ENCODE measurements around the gene IRAG1.

Gene IRAG1

GRCh38 chr11:10666556-10667520, 26.7 kb downstream of the IRAG1 start:
- DNase-seq (ENCODE audit: low read depth in 2 of 3, low spot score in 1 of 3) = no peak

GRCh38 chr11:10664496-10664895, 29.1 kb downstream of the IRAG1 start:
- DNase-seq (ENCODE audit: low read depth in 2 of 3, low spot score in 1 of 3) = no peak

GRCh38 chr11:10663990-10664389, 29.6 kb downstream of the IRAG1 start:
- DNase-seq (ENCODE audit: low read depth in 2 of 3, low spot score in 1 of 3) = no peak

GRCh38 chr11:10663365-10663764, 30.2 kb downstream of the IRAG1 start:
- no peak for DNase-seq (ENCODE audit: low read depth in 2 of 3, low spot score in 1 of 3)

GRCh38 chr11:10660323-10660722, 33.2 kb downstream of the IRAG1 start:
- no peak for DNase-seq (ENCODE audit: low read depth in 2 of 3, low spot score in 1 of 3)

- no peak for DNase-seq (ENCODE audit: low read depth in 2 of 3, low spot score in 1 of 3)
These were observed 34.0 kb downstream of the IRAG1 start for GRCh38 chr11:10659339-10660216.

GRCh38 chr11:10658621-10659338, 34.8 kb downstream of the IRAG1 start:
- no peak for DNase-seq (ENCODE audit: low read depth in 2 of 3, low spot score in 1 of 3)

- DNase-seq (ENCODE audit: low read depth in 2 of 3, low spot score in 1 of 3) = peak in 1 of 3 donors; percentile 14
These were observed 36.0 kb downstream of the IRAG1 start for GRCh38 chr11:10657308-10658271.

GRCh38 chr11:10655943-10656576, 37.5 kb downstream of the IRAG1 start:
- no peak for DNase-seq (ENCODE audit: low read depth in 2 of 3, low spot score in 1 of 3)

GRCh38 chr11:10655227-10655626, 38.3 kb downstream of the IRAG1 start:
- no peak for DNase-seq (ENCODE audit: low read depth in 2 of 3, low spot score in 1 of 3)

- DNase-seq (ENCODE audit: low read depth in 2 of 3, low spot score in 1 of 3) = no peak
These were observed 38.8 kb downstream of the IRAG1 start for GRCh38 chr11:10654811-10655150.

- peak in 1 of 3 donors; percentile 27 for DNase-seq (ENCODE audit: low read depth in 2 of 3, low spot score in 1 of 3)
These were observed 39.4 kb downstream of the IRAG1 start for GRCh38 chr11:10653946-10654810.

- DNase-seq (ENCODE audit: low read depth in 2 of 3, low spot score in 1 of 3) = no peak
These were observed 40.3 kb downstream of the IRAG1 start for GRCh38 chr11:10653261-10653660.

GRCh38 chr11:10651656-10652361, 41.7 kb downstream of the IRAG1 start:
- no peak for DNase-seq (ENCODE audit: low read depth in 2 of 3, low spot score in 1 of 3)

GRCh38 chr11:10650630-10651029, 42.9 kb downstream of the IRAG1 start:
- DNase-seq (ENCODE audit: low read depth in 2 of 3, low spot score in 1 of 3) = no peak

- DNase-seq (ENCODE audit: low read depth in 2 of 3, low spot score in 1 of 3) = no peak
These were observed 43.4 kb downstream of the IRAG1 start for GRCh38 chr11:10650166-10650565.

- DNase-seq (ENCODE audit: low read depth in 2 of 3, low spot score in 1 of 3) = no peak
These were observed 44.7 kb downstream of the IRAG1 start for GRCh38 chr11:10648871-10649270.
